A673 (cell line): ENCODE data around the gene CRACR2B. TPM values are rescaled to one million over a fixed set of nuclear protein-coding genes. Genes with fewer than 3 reads are reported as not detected.
A peak's percentile ranks its signal among the peaks of the same experiment; 100 is the strongest.

Experiments used
- BruUV-seq: library from RNA; stranded (reverse); fragments of 400-500 nt; replicated peaks from 2 replicates; lab custom pipeline; 2021; lab: Mats Ljungman, UMichigan
- CTCF ChIA-PET: fragments of 300-600 bp; sonication (Branson Sonifier 250); formaldehyde crosslinking; loops from one replicate; lab custom pipeline; 2022; ENCODE audit warnings: antibody characterized with exemption; lab: Charles Lee
- POLR2A ChIA-PET: fragments of 300-600 bp; sonication (Branson Sonifier 250); formaldehyde crosslinking; loops from one replicate; lab custom pipeline; 2022; ENCODE audit warnings: antibody characterized with exemption; ENCODE audit not compliant: low non-redundant PET; lab: Charles Lee
- DNase-seq: peaks from one replicate; pipeline ENCODE4 v3.0.0-alpha.2; 2015; ENCODE audit warnings: low spot score
- H3K27ac ChIP-seq: fragments of 200-600 bp; sonication (generic); 2 replicates; pipeline ENCODE4 v1.5.1; 2016; ENCODE audit warnings: mixed run types, low read depth, mild to moderate bottlenecking, mixed read lengths, antibody characterized with exemption, low read length; ENCODE audit not compliant: poor library complexity, severe bottlenecking
- H3K27me3 ChIP-seq: fragments of 200-600 bp; sonication (generic); replicated peaks from 2 replicates; pipeline ENCODE4 v1.6.1; 2017; ENCODE audit warnings: mixed run types, low read depth, mild to moderate bottlenecking, mixed read lengths, antibody characterized with exemption, low read length; ENCODE audit not compliant: insufficient read depth, poor library complexity
- H3K36me3 ChIP-seq: fragments of 200-600 bp; sonication (generic); 2 replicates; pipeline ENCODE4 v1.6.1; 2016; ENCODE audit warnings: mixed run types, mild to moderate bottlenecking, mixed read lengths, antibody characterized with exemption, low read length; ENCODE audit not compliant: insufficient read depth, poor library complexity, severe bottlenecking
- H3K4me1 ChIP-seq: fragments of 200-600 bp; sonication (generic); 2 replicates; pipeline ENCODE4 v1.6.1; 2017; ENCODE audit warnings: mixed run types, mild to moderate bottlenecking, mixed read lengths, antibody characterized with exemption, low read length; ENCODE audit not compliant: insufficient read depth, poor library complexity, severe bottlenecking
- H3K4me3 ChIP-seq: fragments of 200-600 bp; sonication (generic); 2 replicates; pipeline ENCODE4 v1.5.1; 2016; ENCODE audit warnings: low read depth, mixed run types, mild to moderate bottlenecking, mixed read lengths, low read length; ENCODE audit not compliant: poor library complexity, severe bottlenecking
- H3K9me3 ChIP-seq: fragments of 200-600 bp; sonication (generic); 2 replicates; pipeline ENCODE4 v1.6.1; 2016; ENCODE audit warnings: mixed run types, low read depth, mild to moderate bottlenecking, mixed read lengths, antibody characterized with exemption, low read length; ENCODE audit not compliant: poor library complexity, severe bottlenecking
- EZH2 ChIP-seq: fragments of 200-600 bp; sonication (generic); IDR thresholded peaks from 2 replicates; pipeline ENCODE4 v1.6.1; 2017; ENCODE audit warnings: borderline replicate concordance, low read depth, mild to moderate bottlenecking, mixed read lengths, antibody characterized with exemption, low read length; ENCODE audit not compliant: poor library complexity, severe bottlenecking
- intact Hi-C: fragments of 100-400 bp; cut with micrococcal nuclease; formaldehyde crosslinking; loops from one replicate; pipeline ENCODE4 v1.10.0; 2022; ENCODE audit not compliant: unreplicated experiment
- total RNA-seq: library from RNA; stranded (reverse); gene quantifications from 2 replicates; pipeline ENCODE4 v1.2.3, GENCODE V29; 2021
- TF ChIP-seq, protein P1 (sequence below): fragments of 300-800, 200-600 bp; sonication (generic); conservative IDR thresholded peaks from 2 replicates; pipeline ENCODE4 v1.5.1; 2017; ENCODE audit warnings: low read depth, mild to moderate bottlenecking, antibody characterized with exemption, low read length, moderate library complexity, mixed read lengths

Gene CRACR2B
- total RNA-seq, 1 experiment from 2014 or later = 1.1 TPM

DNA sequence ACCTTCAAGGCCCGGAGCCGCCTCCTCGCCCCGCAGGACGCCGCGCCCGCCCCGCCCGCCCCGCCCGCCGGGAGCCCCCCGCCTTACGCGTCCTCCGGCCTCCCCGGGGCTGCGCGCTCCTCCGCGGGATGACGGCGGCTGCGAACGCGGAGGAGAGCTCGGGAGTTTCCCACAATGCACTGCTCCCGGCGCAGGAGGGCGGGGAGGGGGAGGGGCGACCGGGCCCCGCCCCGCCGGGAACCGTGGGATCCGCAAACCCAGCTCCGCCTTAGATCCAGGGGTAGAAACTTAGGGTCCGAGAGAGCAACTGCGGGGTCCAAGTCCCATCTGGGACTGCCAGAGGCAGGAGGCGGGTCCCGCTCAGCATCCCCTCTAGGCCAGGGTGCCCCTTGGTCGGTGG is 37.8 kb upstream of the CRACR2B start, which contains the start of gene CEND1:
CEND1 (minus strand) TSS at position 148 of the 400 bp plus-strand sequence. CDS start 1,514 bp downstream, outside the sequence.
- DNase-seq = peak; percentile 67
- no peak within 1 kb of the TSS for H3K27ac ChIP-seq
- no peaks in the 10 kb centered on the region for H3K9me3 ChIP-seq
- peaks cover 2% of the 10 kb centered on the region for H3K36me3 ChIP-seq
- TF ChIP-seq, protein P1, sequence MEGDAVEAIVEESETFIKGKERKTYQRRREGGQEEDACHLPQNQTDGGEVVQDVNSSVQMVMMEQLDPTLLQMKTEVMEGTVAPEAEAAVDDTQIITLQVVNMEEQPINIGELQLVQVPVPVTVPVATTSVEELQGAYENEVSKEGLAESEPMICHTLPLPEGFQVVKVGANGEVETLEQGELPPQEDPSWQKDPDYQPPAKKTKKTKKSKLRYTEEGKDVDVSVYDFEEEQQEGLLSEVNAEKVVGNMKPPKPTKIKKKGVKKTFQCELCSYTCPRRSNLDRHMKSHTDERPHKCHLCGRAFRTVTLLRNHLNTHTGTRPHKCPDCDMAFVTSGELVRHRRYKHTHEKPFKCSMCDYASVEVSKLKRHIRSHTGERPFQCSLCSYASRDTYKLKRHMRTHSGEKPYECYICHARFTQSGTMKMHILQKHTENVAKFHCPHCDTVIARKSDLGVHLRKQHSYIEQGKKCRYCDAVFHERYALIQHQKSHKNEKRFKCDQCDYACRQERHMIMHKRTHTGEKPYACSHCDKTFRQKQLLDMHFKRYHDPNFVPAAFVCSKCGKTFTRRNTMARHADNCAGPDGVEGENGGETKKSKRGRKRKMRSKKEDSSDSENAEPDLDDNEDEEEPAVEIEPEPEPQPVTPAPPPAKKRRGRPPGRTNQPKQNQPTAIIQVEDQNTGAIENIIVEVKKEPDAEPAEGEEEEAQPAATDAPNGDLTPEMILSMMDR = no peak
- TF ChIP-seq EZH2 = no peak
- H3K4me1 ChIP-seq = peaks cover 3% of the 10 kb centered on the region
- no TSS peak for BruUV-seq
- ChIA-PET CTCF (interaction anchor here (0.7 kb wide), 1 partner anchor 19 kb away, joined by 5 read pairs; no protein-coding TSS in a partner anchor), POLR2A (no interaction called here)
- no peaks in the 10 kb centered on the region for H3K27me3 ChIP-seq
- intact Hi-C loops = no loop called here
- no peak within 1 kb of the TSS for H3K4me3 ChIP-seq

DNA sequence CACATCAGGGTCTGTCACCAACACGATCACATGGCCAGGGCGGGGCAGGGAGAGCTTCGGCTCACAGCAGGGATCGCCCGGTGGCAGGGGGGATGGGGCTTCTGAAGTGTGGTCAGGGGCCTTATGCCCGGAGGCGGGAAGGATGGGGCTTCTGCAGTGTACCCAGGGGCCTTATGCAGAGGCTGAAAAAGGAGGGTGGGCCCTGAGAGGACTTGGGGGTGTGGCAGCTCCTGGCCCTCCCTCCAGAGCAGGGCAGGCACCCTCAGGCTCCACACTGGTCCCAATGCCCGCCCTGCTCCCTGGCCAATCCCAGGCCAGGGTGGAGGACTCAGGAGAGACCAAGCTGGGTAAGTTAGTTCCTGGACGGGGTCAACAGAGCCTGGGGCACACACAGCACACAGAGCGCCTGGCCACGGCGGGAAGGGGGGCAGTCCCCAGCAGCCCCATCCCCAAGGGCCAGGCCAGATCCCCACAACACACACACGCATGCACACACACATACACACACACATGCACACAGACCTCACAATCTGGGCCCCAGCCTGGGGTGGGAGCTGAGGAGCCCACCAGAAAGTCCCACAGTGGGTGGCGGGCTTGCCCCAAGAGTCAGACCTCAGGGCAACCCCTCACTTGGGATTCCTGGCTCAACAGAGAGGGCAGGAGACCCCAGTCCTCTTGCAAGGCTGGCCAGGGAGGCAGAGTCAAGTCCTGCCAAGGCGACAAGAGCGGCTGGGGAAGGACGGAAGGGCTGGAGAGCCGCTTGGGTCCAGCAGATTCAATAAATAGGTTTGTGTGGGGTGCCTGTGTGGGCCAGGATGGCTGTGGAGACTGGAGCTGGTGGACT is 36.8 kb upstream of the CRACR2B start:
- intact Hi-C loops = no loop called here
- H3K9me3 ChIP-seq = no peaks in the 10 kb centered on the region
- H3K27ac ChIP-seq = no peak overlapping the region
- no peak for TF ChIP-seq EZH2
- TF ChIP-seq, protein P1 = no peak
- no peaks in the 10 kb centered on the region for H3K27me3 ChIP-seq
- peaks cover 10% of the 10 kb centered on the region for H3K4me1 ChIP-seq
- POLR2A ChIA-PET = interaction anchor here (0.6 kb wide), 1 partner anchor 1631 kb away, joined by 16 read pairs; no protein-coding TSS in a partner anchor
- CTCF ChIA-PET = no interaction called here
- H3K36me3 ChIP-seq = peaks cover 2% of the 10 kb centered on the region
- DNase-seq = no peak
- no TSS peak for BruUV-seq
- no peak overlapping the region for H3K4me3 ChIP-seq

DNA sequence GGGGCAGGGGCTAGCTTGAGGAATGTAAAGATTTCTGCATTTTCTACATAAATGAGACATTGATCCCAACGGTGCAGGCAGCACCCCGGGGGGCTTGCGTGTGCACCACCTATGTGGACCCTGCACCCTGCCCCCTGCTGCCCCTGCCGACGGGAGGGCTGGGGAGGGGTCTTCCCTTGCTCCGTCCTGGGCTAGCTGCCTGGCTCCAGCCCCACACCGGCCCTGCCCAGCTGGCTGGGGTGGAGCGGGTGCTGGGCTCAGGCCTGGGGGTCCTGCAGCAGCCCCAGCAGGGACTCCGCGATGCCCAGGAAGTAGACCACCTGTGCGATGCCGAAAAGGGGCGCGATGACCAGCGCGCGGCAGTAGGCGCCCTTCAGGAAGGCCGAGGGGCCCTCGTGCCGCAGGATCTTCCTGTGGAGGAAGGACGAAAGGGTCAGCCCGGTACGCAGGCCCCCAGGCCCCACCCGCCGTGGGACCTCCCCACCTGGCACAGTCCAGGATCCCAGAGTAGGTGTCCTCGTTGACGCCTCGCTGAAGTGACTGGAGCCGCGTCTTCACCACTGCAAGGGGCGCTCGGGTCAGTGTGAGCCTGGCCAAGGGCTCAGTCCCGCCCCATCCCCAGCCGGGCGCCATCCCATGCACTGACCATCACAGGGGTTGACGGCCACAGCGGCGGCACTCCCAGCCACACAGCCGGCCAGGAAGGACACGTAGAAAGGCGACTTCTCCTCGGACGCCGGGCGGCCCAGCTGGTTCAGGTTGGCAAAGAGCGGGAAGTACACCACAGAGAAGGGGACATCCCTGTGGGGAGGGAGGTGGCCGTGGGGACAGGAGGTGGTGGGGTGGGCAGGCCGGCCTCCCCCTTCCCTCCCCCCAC is 35.8 kb upstream of the CRACR2B start:
- intact Hi-C loops = no loop called here
- H3K4me3 ChIP-seq = no peak overlapping the region
- peaks cover 2% of the 10 kb centered on the region for H3K36me3 ChIP-seq
- no peaks in the 10 kb centered on the region for H3K9me3 ChIP-seq
- TF ChIP-seq EZH2 = no peak
- TF ChIP-seq, protein P1 = no peak
- CTCF ChIA-PET = no interaction called here
- H3K27ac ChIP-seq = no peak overlapping the region
- no peaks in the 10 kb centered on the region for H3K27me3 ChIP-seq
- POLR2A ChIA-PET = interaction anchor here (0.6 kb wide), 2 partner anchors 11 to 1630 kb away, joined by 3 to 16 read pairs; no protein-coding TSS in a partner anchor
- DNase-seq = no peak
- peaks cover 10% of the 10 kb centered on the region for H3K4me1 ChIP-seq
- no TSS peak for BruUV-seq
